Measurements from ENCODE around the gene CELF2.

The CELF2 gene

DNA sequence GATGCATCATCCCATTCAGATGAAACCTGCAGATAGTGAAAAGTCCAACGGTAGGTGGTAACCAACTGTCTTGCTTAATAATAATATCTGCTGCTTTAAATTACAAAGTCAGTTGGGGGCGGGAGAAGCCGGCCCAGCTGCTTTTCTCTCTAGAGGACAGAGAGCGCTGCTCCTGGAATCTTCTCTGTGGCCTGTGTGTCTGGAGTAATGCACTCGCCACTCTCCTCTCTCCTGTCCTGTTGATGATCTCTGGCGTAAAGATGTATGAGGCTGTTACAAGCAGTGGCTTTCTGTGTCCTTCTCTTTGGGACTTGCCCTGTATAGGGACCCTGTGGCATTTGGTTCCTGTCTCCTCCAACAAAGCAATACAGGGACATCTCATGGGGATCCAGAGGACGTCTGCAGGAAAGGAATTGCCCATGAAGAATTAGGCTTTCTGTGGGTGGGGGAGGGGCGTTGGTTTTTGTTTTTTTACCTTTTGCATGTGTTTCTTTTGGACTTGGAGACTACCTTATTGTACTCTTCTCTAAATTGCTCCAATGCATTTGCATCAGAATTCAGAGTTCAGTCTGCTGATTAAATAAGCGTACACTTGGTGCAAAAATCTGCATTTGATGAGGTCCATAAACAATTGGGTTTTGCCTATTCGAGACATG lies 231.6 kb downstream of the CELF2 start:
- DNase-seq (ENCODE audit: low read depth) = no peak

DNA sequence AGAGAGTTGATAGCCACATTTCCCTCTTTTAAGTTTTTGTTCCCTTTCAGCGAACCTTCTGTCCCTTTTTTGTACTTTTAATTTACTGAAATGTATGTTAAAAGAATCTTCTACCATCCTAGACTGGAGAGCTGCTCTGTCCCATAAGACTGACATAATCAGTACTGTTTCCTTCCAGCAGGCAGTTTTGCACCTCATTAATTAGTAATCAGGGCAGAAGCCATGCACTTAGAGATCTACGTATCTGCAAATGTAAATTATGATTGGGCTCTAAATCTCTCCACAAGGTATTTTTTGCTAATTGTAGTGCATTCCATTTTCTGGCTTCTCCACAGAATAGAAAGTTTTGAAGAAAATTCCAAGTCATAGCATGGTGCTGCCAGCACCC lies 232.1 kb downstream of the CELF2 start:
- no peak overlapping the region for H3K4me3 ChIP-seq (replicated peaks; ENCODE audit: low read depth, low read length)
- DNase-seq (ENCODE audit: low read depth) = no peak
- TF ChIP-seq, protein P1, sequence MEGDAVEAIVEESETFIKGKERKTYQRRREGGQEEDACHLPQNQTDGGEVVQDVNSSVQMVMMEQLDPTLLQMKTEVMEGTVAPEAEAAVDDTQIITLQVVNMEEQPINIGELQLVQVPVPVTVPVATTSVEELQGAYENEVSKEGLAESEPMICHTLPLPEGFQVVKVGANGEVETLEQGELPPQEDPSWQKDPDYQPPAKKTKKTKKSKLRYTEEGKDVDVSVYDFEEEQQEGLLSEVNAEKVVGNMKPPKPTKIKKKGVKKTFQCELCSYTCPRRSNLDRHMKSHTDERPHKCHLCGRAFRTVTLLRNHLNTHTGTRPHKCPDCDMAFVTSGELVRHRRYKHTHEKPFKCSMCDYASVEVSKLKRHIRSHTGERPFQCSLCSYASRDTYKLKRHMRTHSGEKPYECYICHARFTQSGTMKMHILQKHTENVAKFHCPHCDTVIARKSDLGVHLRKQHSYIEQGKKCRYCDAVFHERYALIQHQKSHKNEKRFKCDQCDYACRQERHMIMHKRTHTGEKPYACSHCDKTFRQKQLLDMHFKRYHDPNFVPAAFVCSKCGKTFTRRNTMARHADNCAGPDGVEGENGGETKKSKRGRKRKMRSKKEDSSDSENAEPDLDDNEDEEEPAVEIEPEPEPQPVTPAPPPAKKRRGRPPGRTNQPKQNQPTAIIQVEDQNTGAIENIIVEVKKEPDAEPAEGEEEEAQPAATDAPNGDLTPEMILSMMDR (IDR thresholded peaks at IDR 0.05; ENCODE audit: low read length, missing control alignments) = no peak

More for the DNA sequence above, 231.6 kb downstream of the CELF2 start:
- TF ChIP-seq, protein P1 (IDR thresholded peaks at IDR 0.05; ENCODE audit: low read length, missing control alignments) = no peak
- H3K4me3 ChIP-seq (replicated peaks; ENCODE audit: low read depth, low read length) = no peak overlapping the region

DNA sequence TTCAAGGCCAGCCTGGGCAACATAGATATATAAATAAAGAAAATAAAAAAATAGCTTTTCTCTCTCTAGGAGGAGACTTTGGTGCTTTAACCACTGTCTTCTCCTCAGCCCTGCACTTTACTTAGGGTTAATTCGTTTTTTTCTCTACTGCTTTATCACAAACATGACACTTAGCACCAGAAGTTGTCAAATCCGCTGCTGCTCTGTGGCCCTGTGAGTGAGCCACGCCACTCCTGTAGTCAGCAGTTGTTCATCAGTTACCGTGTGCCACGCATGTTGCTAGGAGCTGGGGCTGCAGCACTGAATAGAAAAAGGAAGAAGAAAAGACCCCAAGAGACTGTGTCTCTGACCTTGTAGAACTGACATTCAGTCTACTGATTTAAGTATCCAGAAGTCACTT lies 232.6 kb downstream of the CELF2 start:
- H3K4me3 ChIP-seq (replicated peaks; ENCODE audit: low read depth, low read length) = no peak overlapping the region
- DNase-seq (ENCODE audit: low read depth) = no peak
- TF ChIP-seq, protein P1 (IDR thresholded peaks at IDR 0.05; ENCODE audit: low read length, missing control alignments) = no peak

DNA sequence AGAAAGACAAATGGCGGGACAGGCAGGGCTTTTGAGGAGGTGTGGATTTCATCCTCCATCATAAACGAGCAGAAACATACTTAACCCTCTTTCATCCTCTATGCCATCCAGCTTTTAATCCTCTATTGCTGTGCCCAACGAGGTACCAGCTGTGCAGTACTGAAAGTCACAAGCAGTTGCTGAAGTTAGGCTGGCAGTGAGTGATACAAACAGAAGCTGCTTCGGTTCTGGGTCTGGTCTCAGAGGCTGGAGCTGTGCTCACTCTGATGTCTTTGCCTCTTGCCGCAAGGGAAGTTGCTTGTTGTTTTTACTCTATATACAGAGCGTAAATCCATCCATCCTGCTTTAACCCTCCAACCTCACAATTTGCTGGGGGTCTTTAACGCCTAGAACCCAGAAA lies 235.2 kb downstream of the CELF2 start:
- TF ChIP-seq, protein P1 (IDR thresholded peaks at IDR 0.05; ENCODE audit: low read length, missing control alignments) = no peak
- DNase-seq (ENCODE audit: low read depth) = no peak
- no peak overlapping the region for H3K4me3 ChIP-seq (replicated peaks; ENCODE audit: low read depth, low read length)

DNA sequence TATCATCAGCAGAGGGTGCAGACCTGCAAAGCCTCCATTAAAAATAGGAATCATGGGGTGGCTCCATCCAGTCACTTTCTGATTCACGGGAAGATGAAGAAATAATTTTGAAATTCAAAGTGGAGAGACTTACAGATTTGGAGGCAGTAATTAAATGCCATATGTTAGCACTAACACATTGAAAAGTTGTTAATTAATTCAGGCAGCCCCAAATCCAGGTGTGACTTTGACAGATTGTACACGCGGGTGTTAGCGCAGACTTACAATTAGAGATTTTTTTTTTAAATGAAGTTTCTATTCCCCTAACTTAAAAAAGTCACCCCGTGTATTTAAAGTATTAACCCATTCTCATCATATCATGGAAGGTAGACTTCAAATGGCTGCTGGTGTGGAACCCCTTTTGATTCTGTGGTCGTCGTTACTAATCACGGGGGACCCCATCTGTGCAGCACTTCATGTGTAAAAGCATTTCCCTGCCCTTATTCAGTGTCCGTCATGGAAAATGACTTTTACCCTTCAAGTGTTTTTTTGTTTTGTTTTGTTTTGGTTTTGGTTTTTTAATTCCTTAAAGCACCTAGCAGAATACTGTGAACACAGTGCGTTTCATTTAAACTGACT lies 235.8 kb downstream of the CELF2 start:
- DNase-seq (ENCODE audit: low read depth) = no peak
- TF ChIP-seq, protein P1 (IDR thresholded peaks at IDR 0.05; ENCODE audit: low read length, missing control alignments) = no peak
- H3K4me3 ChIP-seq (replicated peaks; ENCODE audit: low read depth, low read length) = no peak overlapping the region

DNA sequence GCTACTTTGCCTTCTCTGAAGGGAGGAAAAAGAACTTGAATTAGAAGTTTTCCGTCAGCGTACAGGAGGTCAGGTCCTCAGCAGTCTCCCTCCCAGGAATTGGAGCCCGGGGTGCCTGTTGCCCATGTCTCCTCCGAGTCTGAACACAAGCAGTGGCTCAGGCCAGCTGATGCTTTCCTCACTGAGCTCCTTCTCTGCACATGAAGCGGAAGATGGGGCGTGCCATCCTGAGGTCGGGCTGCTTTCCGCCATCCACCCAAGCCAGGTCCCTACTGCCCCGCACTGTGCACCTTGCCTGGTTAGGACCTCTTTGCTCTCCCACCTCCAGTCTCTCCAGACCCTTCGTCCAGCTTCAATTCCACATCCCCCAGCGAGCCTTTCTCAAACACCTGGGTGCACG lies 237.5 kb downstream of the CELF2 start:
- TF ChIP-seq, protein P1 (IDR thresholded peaks at IDR 0.05; ENCODE audit: low read length, missing control alignments) = no peak
- H3K4me3 ChIP-seq (replicated peaks; ENCODE audit: low read depth, low read length) = no peak overlapping the region
- no peak for DNase-seq (ENCODE audit: low read depth)
